Chondrocyte (in vitro differentiated cells): ENCODE data around the gene CREB3L4. TPM values are rescaled to one million over a fixed set of nuclear protein-coding genes. Genes with fewer than 3 reads are reported as not detected.
A peak's percentile ranks its signal among the peaks of the same experiment; 100 is the strongest.

Experiments used
- DNase-seq: peaks from one replicate; pipeline ENCODE4 v3.0.0; 2021; ENCODE audit warnings: mixed read lengths, low spot score
- H3K27ac Mint-ChIP-seq: one replicate; pipeline ENCODE4 v1.8.0; 2021; ENCODE audit warnings: mild to moderate bottlenecking, moderate library complexity, mixed read lengths; ENCODE audit not compliant: unreplicated experiment
- H3K27me3 Mint-ChIP-seq: 2 replicates; pipeline ENCODE4 v1.8.0; 2021; ENCODE audit warnings: low read depth, mixed read lengths
- H3K36me3 Mint-ChIP-seq: 2 replicates; pipeline ENCODE4 v1.8.0; 2021; ENCODE audit warnings: low read depth, mixed read lengths
- H3K4me1 Mint-ChIP-seq: 2 replicates; pipeline ENCODE4 v1.8.0; 2021; ENCODE audit warnings: low read depth, mild to moderate bottlenecking, mixed read lengths
- H3K4me3 Mint-ChIP-seq: one replicate; pipeline ENCODE4 v1.8.0; 2021; ENCODE audit warnings: mild to moderate bottlenecking, moderate library complexity, mixed read lengths; ENCODE audit not compliant: unreplicated experiment
- H3K9me3 Mint-ChIP-seq: 2 replicates; pipeline ENCODE4 v1.8.0; 2021; ENCODE audit warnings: low read depth, mixed read lengths
- long read RNA-seq: library from polyadenylated mRNA; stranded (forward); transcript quantifications from one replicate; pipeline ENCODE4 v2.0.0, GENCODE V29; 2021
- total RNA-seq: library from RNA; stranded (reverse); gene quantifications from 3 replicates; pipeline ENCODE4 v1.2.1, GENCODE V29; 2021
- TF ChIP-seq, protein P1 (sequence below): fragments of 200-600 bp; sonication (generic); IDR thresholded peaks from 2 replicates; pipeline ENCODE4 v1.5.0; 2021; ENCODE audit warnings: antibody characterized with exemption, mild to moderate bottlenecking, moderate library complexity

CREB3L4 gene, protein sequence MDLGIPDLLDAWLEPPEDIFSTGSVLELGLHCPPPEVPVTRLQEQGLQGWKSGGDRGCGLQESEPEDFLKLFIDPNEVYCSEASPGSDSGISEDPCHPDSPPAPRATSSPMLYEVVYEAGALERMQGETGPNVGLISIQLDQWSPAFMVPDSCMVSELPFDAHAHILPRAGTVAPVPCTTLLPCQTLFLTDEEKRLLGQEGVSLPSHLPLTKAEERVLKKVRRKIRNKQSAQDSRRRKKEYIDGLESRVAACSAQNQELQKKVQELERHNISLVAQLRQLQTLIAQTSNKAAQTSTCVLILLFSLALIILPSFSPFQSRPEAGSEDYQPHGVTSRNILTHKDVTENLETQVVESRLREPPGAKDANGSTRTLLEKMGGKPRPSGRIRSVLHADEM
- total RNA-seq: 3.7 to 6.6 TPM (median 4.4 TPM) in 3 replicates
- long read RNA-seq, partial matches to known transcripts: 1 of 6 reads
- long read RNA-seq, other reads (novel, unspliced or antisense): 3 of 6 reads

DNA sequence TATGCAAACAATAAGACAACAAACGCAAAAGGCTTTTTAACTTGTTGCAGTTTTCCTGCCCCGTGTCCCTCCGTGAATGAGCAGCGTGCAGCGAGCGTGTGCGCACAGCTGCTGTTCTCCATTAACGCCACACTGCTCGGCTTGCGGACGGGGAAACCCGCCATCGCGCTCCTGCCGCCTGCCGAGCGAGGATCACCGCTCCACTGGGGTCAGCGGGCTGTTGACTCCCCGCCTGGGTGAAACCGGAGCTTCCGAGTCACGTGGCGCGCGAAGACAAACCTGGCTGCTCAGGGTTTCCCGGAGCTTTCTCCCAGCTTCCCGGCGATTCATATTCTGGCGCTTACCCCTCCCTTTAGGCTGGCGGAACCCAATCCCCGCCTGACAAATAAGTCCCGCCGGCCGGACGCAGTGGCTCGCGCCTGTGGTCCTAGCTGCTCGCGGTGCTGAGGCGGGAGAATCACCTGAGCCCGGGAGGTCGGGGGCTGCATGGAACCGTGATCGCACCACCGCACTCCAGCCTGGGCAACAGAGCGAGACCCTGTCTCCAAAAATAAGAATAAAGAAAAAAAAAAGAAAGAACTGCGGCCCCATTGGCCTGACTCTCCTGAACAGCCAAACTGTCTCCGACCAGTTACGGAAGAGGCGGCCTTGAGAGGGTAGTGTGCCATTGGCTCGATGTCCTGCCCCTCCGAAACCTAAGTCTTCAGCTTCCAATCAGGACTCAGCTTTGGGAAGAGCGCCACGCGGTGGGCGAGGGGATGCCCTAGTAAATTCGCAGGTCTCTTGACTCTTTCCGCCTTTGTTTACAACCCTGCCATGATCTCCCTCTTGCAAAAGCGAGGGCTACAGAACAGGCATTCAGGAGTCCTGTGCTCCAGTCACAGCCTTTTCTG is at the start of gene CREB3L4:
TSS of gene CREB3L4 (plus strand) at position 796 of the 893 bp plus-strand sequence. CDS start 624 bp downstream, outside the sequence.
- Mint-ChIP-seq H3K4me1 (peaks cover 51% of the 10 kb centered on the region), H3K27me3 (no peaks in the 10 kb centered on the region), H3K27ac (peak within 1 kb of the TSS; percentile 98), H3K4me3 (peak within 1 kb of the TSS; percentile 95), H3K9me3 (no peaks in the 10 kb centered on the region), H3K36me3 (no peaks in the 10 kb centered on the region)
- TF ChIP-seq, protein P1, sequence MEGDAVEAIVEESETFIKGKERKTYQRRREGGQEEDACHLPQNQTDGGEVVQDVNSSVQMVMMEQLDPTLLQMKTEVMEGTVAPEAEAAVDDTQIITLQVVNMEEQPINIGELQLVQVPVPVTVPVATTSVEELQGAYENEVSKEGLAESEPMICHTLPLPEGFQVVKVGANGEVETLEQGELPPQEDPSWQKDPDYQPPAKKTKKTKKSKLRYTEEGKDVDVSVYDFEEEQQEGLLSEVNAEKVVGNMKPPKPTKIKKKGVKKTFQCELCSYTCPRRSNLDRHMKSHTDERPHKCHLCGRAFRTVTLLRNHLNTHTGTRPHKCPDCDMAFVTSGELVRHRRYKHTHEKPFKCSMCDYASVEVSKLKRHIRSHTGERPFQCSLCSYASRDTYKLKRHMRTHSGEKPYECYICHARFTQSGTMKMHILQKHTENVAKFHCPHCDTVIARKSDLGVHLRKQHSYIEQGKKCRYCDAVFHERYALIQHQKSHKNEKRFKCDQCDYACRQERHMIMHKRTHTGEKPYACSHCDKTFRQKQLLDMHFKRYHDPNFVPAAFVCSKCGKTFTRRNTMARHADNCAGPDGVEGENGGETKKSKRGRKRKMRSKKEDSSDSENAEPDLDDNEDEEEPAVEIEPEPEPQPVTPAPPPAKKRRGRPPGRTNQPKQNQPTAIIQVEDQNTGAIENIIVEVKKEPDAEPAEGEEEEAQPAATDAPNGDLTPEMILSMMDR: peak; percentile 73
- peak; percentile 95 for DNase-seq

DNA sequence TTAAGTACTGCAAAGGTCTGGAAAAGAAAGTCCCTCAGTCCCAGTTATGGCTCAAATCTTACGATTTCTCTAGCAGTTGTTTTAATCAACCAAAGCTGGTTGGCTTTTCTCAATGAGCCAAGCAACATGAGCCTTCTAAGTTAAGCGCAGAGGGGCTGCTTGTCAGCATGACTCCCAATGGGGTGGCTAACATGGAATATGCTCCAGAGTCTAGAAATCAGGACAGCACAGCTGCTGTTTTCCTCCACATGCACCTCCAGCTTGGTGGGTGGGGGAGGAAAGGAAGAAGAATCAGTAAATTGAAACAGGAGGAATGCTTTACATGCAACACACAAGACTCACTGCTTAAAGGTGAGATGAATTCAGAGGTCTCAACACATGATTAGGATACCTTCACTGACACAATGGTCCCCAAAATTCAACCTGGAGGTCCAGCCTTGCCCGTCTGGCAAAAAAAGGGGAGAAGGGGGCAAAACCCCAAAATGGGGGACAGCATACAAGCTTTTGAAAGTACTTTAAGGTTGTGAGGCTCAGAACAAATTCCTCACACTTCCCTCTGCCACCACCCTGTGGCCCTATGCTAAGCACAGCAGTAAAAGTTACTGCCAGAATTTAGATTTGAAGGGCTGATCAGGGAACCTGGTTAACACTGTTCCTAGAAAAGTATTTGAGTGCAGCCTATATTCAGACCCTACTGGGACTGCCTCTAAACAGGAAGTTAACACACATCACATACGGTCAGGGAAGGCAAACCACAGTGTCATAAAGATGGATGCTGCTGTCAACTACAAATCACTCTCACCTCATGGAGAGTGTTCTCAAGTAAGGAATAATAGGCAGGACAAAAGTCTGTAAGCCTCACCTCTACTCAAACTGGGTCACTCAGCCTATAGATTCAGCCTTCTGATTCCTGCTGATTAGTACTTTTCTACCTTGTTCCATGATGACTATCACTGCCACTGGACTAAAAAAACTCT is 47.5 kb upstream of the CREB3L4 start:
- Mint-ChIP-seq H3K9me3 (no peaks in the 10 kb centered on the region), H3K27ac (peak overlapping the region; percentile 79), H3K36me3 (no peaks in the 10 kb centered on the region), H3K4me3 (peak overlapping the region; percentile 94), H3K27me3 (no peaks in the 10 kb centered on the region), H3K4me1 (peaks cover 43% of the 10 kb centered on the region)
- TF ChIP-seq, protein P1: peak; percentile 71
- no peak for DNase-seq

DNA sequence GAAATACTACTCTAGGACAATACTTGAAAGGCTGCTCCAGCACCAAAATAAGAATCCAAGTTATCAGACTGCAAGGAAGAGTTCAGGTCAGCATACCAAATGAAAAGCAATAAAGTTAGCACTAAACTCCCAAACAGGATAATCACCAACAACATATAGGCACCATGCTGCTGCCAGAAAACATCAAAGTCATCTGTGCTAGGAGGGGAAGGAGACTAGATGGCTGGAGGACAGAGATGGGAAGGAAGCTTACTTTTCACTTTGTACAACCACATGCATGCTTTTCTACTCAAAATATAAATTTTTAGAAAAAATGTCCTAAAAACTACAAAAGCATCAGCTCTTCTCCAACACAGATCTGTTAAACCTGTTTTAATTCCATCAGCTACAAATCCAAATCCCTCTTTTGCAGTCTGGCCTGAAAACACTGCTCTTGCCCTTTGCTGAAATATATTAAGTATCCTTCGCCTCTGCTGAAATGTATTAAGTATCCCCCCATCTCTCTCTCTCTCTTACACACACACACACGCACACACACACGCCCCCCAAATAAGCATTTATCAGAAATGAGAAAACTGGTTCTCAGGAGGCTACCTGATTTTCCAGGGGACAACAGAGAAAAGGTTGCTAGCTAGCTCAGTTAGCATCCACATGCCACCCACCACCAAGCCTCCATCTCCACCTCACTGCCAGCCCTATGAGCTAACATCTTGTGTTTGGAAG is 46.5 kb upstream of the CREB3L4 start:
- no peak for DNase-seq
- H3K9me3 Mint-ChIP-seq: no peaks in the 10 kb centered on the region
- peaks cover 43% of the 10 kb centered on the region for H3K4me1 Mint-ChIP-seq
- H3K27ac Mint-ChIP-seq: peak overlapping the region; percentile 92
- H3K4me3 Mint-ChIP-seq: peak overlapping the region; percentile 94
- no peaks in the 10 kb centered on the region for H3K36me3 Mint-ChIP-seq
- no peaks in the 10 kb centered on the region for H3K27me3 Mint-ChIP-seq
- TF ChIP-seq, protein P1: no peak

DNA sequence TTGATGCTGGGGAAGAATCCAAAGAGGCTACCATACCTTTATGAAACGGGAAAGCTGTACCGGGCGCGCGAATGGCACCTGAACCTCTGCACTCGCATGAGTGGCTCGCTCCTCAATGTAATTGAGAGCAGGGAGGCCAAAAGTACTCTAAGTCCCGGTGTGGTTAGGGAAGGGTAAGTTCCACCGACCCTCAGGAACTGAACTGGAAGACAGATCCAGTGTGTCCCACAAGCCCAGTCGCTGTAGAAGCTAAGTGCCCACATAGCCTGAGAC is 46.0 kb upstream of the CREB3L4 start:
- DNase-seq: no peak
- H3K9me3 Mint-ChIP-seq: no peaks in the 10 kb centered on the region
- TF ChIP-seq, protein P1: no peak

More for the DNA sequence above, 46.0 kb upstream of the CREB3L4 start:
- Mint-ChIP-seq H3K4me3 (peak overlapping the region; percentile 94), H3K36me3 (no peaks in the 10 kb centered on the region), H3K27ac (peak overlapping the region; percentile 92), H3K27me3 (no peaks in the 10 kb centered on the region), H3K4me1 (peaks cover 43% of the 10 kb centered on the region)
